GM19397 (cell line): ENCODE results near the gene CTNNA2.

Source experiments
- ATAC-seq: cut with Tn5 transposase; IDR thresholded peaks from one replicate; pipeline ENCODE4 v1.9.1; 2021; ENCODE audit warnings: mild to moderate bottlenecking, moderate library complexity; ENCODE audit not compliant: unreplicated experiment

The CTNNA2 gene

GRCh38 chr2:80354858-80355257, 842.0 kb downstream of the CTNNA2 start:
- no peak for ATAC-seq

GRCh38 chr2:80361904-80362303, 849.1 kb downstream of the CTNNA2 start:
- ATAC-seq, result no peak

- no peak for ATAC-seq
Measured at GRCh38 chr2:80363330-80363729, 850.5 kb downstream of the CTNNA2 start.

- no peak for ATAC-seq
Measured at GRCh38 chr2:80363791-80364349, 851.0 kb downstream of the CTNNA2 start.

- ATAC-seq, result no peak
Measured at GRCh38 chr2:80364524-80365212, 851.8 kb downstream of the CTNNA2 start.

GRCh38 chr2:80365762-80366161, 852.9 kb downstream of the CTNNA2 start:
- ATAC-seq, result no peak

GRCh38 chr2:80370375-80371009, 857.6 kb downstream of the CTNNA2 start:
- no peak for ATAC-seq

- no peak for ATAC-seq
Measured at GRCh38 chr2:80374105-80374504, 861.3 kb downstream of the CTNNA2 start.

GRCh38 chr2:80377071-80377470, 864.2 kb downstream of the CTNNA2 start:
- ATAC-seq, result no peak

GRCh38 chr2:80380736-80381135, 867.9 kb downstream of the CTNNA2 start:
- no peak for ATAC-seq

- ATAC-seq, result no peak
Measured at GRCh38 chr2:80381666-80382065, 868.8 kb downstream of the CTNNA2 start.

GRCh38 chr2:80392441-80392840, 879.6 kb downstream of the CTNNA2 start:
- no peak for ATAC-seq

GRCh38 chr2:80393991-80394390, 881.1 kb downstream of the CTNNA2 start:
- no peak for ATAC-seq

GRCh38 chr2:80395251-80395650, 882.4 kb downstream of the CTNNA2 start:
- ATAC-seq, result no peak

GRCh38 chr2:80396276-80396675, 883.4 kb downstream of the CTNNA2 start:
- no peak for ATAC-seq

GRCh38 chr2:80403081-80403480, 890.2 kb downstream of the CTNNA2 start:
- no peak for ATAC-seq

- no peak for ATAC-seq
Measured at GRCh38 chr2:80407377-80407776, 894.5 kb downstream of the CTNNA2 start.

- ATAC-seq, result no peak
Measured at GRCh38 chr2:80410346-80410745, 897.5 kb downstream of the CTNNA2 start.

GRCh38 chr2:80413136-80413535, 900.3 kb downstream of the CTNNA2 start:
- ATAC-seq, result no peak

GRCh38 chr2:80417737-80418136, 904.9 kb downstream of the CTNNA2 start:
- no peak for ATAC-seq

GRCh38 chr2:80420530-80421208, 907.8 kb downstream of the CTNNA2 start:
- ATAC-seq, result no peak

GRCh38 chr2:80429251-80429650, 916.4 kb downstream of the CTNNA2 start:
- ATAC-seq, result no peak
